ENCODE results near the gene ZSCAN22. TPM values are rescaled to one million over a fixed set of nuclear protein-coding genes. Genes with fewer than 3 reads are reported as not detected.

ZSCAN22 gene
- total and polyA plus RNA-seq, 2 of the 13 experiments (the other 11 are each of a cell fraction or from before 2014, with no cell fraction given): 2.5 to 3.5 TPM

GRCh38 chr19:58351990-58352755 is 25.4 kb downstream of the ZSCAN22 start:
- 74% methylated on average over 17 of the region's 23 CpGs for WGBS (ENCODE audit: low lambda C conversion rate)
- H3K36me3 ChIP-seq (replicated peaks in 1 of 2; ENCODE audit: control insufficient read depth in 1 of 2, insufficient read depth in 2 of 2, low read length in 2 of 2): no peaks in the 10 kb centered on the region
- peak overlapping the region; percentile 50 to 71 (median 68); a peak in 4 of 6 replicates for H3K4me3 ChIP-seq (replicated peaks in 1 of 3; ENCODE audit: insufficient read depth in 1 of 3, low read depth in 2 of 3, low read length in 3 of 3)
- ChIA-PET CTCF (ENCODE audit: low intra/inter-chr PET ratio, low total read pairs) (no interaction called here), POLR2A (interaction anchor here (0.7 to 1.8 kb wide), 7 partner anchors 8 to 55 kb away, joined by 3 to 23 read pairs (median 3); partner anchors contain the start of genes ZNF497 and ZSCAN22)
- no peaks in the 10 kb centered on the region for H3K9me3 ChIP-seq (ENCODE audit: low read length)
- DNase-seq (ENCODE audit: low spot score): no peak
- no peaks in the 10 kb centered on the region for H3K79me2 ChIP-seq (ENCODE audit: insufficient read depth, low read length)
- peaks cover 48% of the 10 kb centered on the region for H3K4me1 ChIP-seq (ENCODE audit: insufficient read depth, low read length)
- H2AFZ ChIP-seq (ENCODE audit: low read length): no peak overlapping the region
- BruUV-seq (replicated peaks): no TSS peak
- H4K20me1 ChIP-seq (ENCODE audit: insufficient read depth, low read length): no peaks in the 10 kb centered on the region
- no peaks in the 10 kb centered on the region for H3K27me3 ChIP-seq (ENCODE audit: control insufficient read depth in 1 of 2, insufficient read depth in 2 of 2, low read length in 2 of 2)
- FAIRE-seq: no peak
- H3K27ac ChIP-seq (ENCODE audit: extremely low read length, insufficient read depth, low read length): no peak overlapping the region
- H3K4me2 ChIP-seq (ENCODE audit: low read depth, low read length): peak overlapping the region; percentile 93
- peak overlapping the region; percentile 62; the same call in 1 of the 2 replicates for H3K9ac ChIP-seq (ENCODE audit: insufficient read depth, low read depth, low read length)
- peak; percentile 9 for ATAC-seq
- intact Hi-C loops (cut with micrococcal nuclease; ENCODE audit: unreplicated experiment): no loop called here
- in situ Hi-C loops (cut with HindIII; ENCODE audit: extremely low pct_ligation_motif_present, low pct_unique_long_range_greater_than_20kb): no loop called here
- TF ChIP-seq CENPBD1 (CRISPR knock-in tag; IDR thresholded peaks at IDR 0.05; ENCODE audit: borderline replicate concordance, low read depth) (no peak), HNRNPL (IDR thresholded peaks at IDR 0.05; ENCODE audit: low read depth, low read length) (no peak), HDAC1 (CRISPR knock-in tag; IDR thresholded peaks at IDR 0.05) (no peak), ZNF234 (CRISPR knock-in tag; conservative IDR thresholded peaks at IDR 0.05) (0 out of 2 replicates have a peak, but pooled peaks have one; percentile 30), SAFB2 (CRISPR knock-in tag; IDR thresholded peaks at IDR 0.05; ENCODE audit: borderline replicate concordance, low read depth) (0 out of 2 replicates have a peak, but pooled peaks have one; percentile 43), ZNF329 (CRISPR knock-in tag; IDR thresholded peaks at IDR 0.05; ENCODE audit: low read depth) (peak; percentile 93), CHCHD3 (CRISPR knock-in tag; IDR thresholded peaks at IDR 0.05) (no peak), POLR2G (IDR thresholded peaks at IDR 0.05; ENCODE audit: low read depth, low read length) (no peak), ZNF354B (CRISPR knock-in tag; IDR thresholded peaks at IDR 0.05) (no peak), TCF7L2 (IDR thresholded peaks at IDR 0.05; ENCODE audit: low read depth, low read length) (no peak)
- TF ChIP-seq, protein P1, sequence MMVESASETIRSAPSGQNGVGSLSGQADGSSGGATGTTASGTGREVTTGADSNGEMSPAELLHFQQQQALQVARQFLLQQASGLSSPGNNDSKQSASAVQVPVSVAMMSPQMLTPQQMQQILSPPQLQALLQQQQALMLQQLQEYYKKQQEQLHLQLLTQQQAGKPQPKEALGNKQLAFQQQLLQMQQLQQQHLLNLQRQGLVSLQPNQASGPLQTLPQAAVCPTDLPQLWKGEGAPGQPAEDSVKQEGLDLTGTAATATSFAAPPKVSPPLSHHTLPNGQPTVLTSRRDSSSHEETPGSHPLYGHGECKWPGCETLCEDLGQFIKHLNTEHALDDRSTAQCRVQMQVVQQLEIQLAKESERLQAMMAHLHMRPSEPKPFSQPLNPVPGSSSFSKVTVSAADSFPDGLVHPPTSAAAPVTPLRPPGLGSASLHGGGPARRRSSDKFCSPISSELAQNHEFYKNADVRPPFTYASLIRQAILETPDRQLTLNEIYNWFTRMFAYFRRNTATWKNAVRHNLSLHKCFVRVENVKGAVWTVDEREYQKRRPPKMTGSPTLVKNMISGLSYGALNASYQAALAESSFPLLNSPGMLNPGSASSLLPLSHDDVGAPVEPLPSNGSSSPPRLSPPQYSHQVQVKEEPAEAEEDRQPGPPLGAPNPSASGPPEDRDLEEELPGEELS (CRISPR knock-in tag; IDR thresholded peaks at IDR 0.05): no peak
- TF ChIP-seq, protein P2, sequence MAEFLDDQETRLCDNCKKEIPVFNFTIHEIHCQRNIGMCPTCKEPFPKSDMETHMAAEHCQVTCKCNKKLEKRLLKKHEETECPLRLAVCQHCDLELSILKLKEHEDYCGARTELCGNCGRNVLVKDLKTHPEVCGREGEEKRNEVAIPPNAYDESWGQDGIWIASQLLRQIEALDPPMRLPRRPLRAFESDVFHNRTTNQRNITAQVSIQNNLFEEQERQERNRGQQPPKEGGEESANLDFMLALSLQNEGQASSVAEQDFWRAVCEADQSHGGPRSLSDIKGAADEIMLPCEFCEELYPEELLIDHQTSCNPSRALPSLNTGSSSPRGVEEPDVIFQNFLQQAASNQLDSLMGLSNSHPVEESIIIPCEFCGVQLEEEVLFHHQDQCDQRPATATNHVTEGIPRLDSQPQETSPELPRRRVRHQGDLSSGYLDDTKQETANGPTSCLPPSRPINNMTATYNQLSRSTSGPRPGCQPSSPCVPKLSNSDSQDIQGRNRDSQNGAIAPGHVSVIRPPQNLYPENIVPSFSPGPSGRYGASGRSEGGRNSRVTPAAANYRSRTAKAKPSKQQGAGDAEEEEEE (CRISPR knock-in tag; IDR thresholded peaks at IDR 0.05; ENCODE audit: borderline replicate concordance): 0 out of 2 replicates have a peak, but pooled peaks have one; percentile 33
- TF ChIP-seq, protein P3, sequence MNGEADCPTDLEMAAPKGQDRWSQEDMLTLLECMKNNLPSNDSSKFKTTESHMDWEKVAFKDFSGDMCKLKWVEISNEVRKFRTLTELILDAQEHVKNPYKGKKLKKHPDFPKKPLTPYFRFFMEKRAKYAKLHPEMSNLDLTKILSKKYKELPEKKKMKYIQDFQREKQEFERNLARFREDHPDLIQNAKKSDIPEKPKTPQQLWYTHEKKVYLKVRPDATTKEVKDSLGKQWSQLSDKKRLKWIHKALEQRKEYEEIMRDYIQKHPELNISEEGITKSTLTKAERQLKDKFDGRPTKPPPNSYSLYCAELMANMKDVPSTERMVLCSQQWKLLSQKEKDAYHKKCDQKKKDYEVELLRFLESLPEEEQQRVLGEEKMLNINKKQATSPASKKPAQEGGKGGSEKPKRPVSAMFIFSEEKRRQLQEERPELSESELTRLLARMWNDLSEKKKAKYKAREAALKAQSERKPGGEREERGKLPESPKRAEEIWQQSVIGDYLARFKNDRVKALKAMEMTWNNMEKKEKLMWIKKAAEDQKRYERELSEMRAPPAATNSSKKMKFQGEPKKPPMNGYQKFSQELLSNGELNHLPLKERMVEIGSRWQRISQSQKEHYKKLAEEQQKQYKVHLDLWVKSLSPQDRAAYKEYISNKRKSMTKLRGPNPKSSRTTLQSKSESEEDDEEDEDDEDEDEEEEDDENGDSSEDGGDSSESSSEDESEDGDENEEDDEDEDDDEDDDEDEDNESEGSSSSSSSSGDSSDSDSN (CRISPR knock-in tag; IDR thresholded peaks at IDR 0.05): no peak; the same call in none of the 2 replicates
- TF ChIP-seq, protein P4, sequence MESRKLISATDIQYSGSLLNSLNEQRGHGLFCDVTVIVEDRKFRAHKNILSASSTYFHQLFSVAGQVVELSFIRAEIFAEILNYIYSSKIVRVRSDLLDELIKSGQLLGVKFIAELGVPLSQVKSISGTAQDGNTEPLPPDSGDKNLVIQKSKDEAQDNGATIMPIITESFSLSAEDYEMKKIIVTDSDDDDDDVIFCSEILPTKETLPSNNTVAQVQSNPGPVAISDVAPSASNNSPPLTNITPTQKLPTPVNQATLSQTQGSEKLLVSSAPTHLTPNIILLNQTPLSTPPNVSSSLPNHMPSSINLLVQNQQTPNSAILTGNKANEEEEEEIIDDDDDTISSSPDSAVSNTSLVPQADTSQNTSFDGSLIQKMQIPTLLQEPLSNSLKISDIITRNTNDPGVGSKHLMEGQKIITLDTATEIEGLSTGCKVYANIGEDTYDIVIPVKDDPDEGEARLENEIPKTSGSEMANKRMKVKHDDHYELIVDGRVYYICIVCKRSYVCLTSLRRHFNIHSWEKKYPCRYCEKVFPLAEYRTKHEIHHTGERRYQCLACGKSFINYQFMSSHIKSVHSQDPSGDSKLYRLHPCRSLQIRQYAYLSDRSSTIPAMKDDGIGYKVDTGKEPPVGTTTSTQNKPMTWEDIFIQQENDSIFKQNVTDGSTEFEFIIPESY (CRISPR knock-in tag; IDR thresholded peaks at IDR 0.05): peak; percentile 80; the same call in 1 of the 2 replicates
